A549 (cell line): ENCODE data around the gene SFXN3. TPM values are rescaled to one million over a fixed set of nuclear protein-coding genes. Genes with fewer than 3 reads are reported as not detected.

Experiments
- ATAC-seq, 2 experiments: fragments of 200-7000 bp in 1 of 2; fragments of >200 bp in 1 of 2; cut with Nextera tagmentation in 1 of 2; cut with Tn5 transposase in 1 of 2; 3 replicates each; pipeline versions ENCODE4 v1.8.0 to v1.9.1; 2018 to 2020; ENCODE audit warnings: mild to moderate bottlenecking in 1 of 2, moderate library complexity in 1 of 2
- CTCF ChIA-PET: fragments of 300-600 bp; sonication (Branson Sonifier 250); formaldehyde crosslinking; extraction: SDS; loops from one replicate; lab custom pipeline; 2021; ENCODE audit warnings: antibody characterized with exemption, inconsistent platforms; lab: Yijun Ruan, JAX
- POLR2A ChIA-PET: fragments of 350-600 bp; formaldehyde crosslinking; extraction: SDS; loops from one replicate; lab custom pipeline; 2021; ENCODE audit warnings: antibody characterized with exemption, inconsistent platforms; lab: Yijun Ruan, JAX
- DNase-seq, 2 experiments: peaks; one replicate each; pipeline versions ENCODE4 v3.0.0 to v3.0.0-alpha.2; 2011 to 2016; ENCODE audit warnings: low read depth in 1 of 2, low spot score in 1 of 2
- FAIRE-seq: peaks from 2 replicates; lab custom pipeline; 2011; peaks lifted over from hg19 to GRCh38; lab: Jason Lieb, UNC
- H3K27ac ChIP-seq, 2 experiments: fragments of >200 bp; sonication (Bioruptor Twin); formaldehyde crosslinking; 3 replicates each; pipeline ENCODE4 v1.5.1; 2016 to 2017
- H3K4me1 ChIP-seq: fragments of >200 bp; sonication (Bioruptor Twin); formaldehyde crosslinking; 3 replicates; pipeline ENCODE4 v1.6.1; 2016
- H3K4me2 ChIP-seq: fragments of >200 bp; sonication (Bioruptor Twin); formaldehyde crosslinking; 3 replicates; pipeline ENCODE4 v1.6.1; 2016
- H3K4me3 ChIP-seq: fragments of >200 bp; sonication (Bioruptor Twin); formaldehyde crosslinking; 3 replicates; pipeline ENCODE4 v1.5.1; 2016
- H3K9me3 ChIP-seq: fragments of >200 bp; sonication (Bioruptor Twin); formaldehyde crosslinking; 3 replicates; pipeline ENCODE4 v1.6.1; 2016
- CBX2 ChIP-seq: fragments of 200-600 bp; sonication (generic); IDR thresholded peaks from 2 replicates; pipeline ENCODE4 v1.6.1; 2016; ENCODE audit warnings: low read depth, mild to moderate bottlenecking, borderline replicate concordance
- CBX8 ChIP-seq: fragments of 200-600 bp; sonication (generic); IDR thresholded peaks from 2 replicates; pipeline ENCODE4 v1.6.1; 2016
- CEBPB ChIP-seq, 2 experiments: fragments of >200 bp in 1 of 2; sonication (Bioruptor Twin) in 1 of 2; formaldehyde crosslinking in 1 of 2; IDR thresholded peaks; 2 replicates each; pipeline ENCODE4 v1.6.1; 2012 to 2016
- CHD2 ChIP-seq: fragments of 150-350 bp; IDR thresholded peaks from 2 replicates; pipeline ENCODE4 v1.6.1; 2014; ENCODE audit warnings: low read length; ENCODE audit not compliant: partially characterized antibody
- CHD4 ChIP-seq: fragments of 200-600 bp; sonication (generic); IDR thresholded peaks from 2 replicates; pipeline ENCODE4 v1.6.1; 2016; ENCODE audit warnings: antibody characterized with exemption, mild to moderate bottlenecking, borderline replicate concordance
- EHMT2 ChIP-seq: fragments of 200-600 bp; sonication (generic); IDR thresholded peaks from 2 replicates; pipeline ENCODE4 v1.6.1; 2016; ENCODE audit warnings: antibody characterized with exemption, low read depth, mild to moderate bottlenecking, moderate library complexity
- FOSL2 ChIP-seq, 2 experiments: fragments of 450-650 bp in 1 of 2; fragments of >200 bp in 1 of 2; sonication (Bioruptor Twin) in 1 of 2; formaldehyde crosslinking; IDR thresholded peaks; 2 replicates each; pipeline versions ENCODE4 v1.5.0 to v1.6.1; 2016 to 2020; ENCODE audit warnings: mild to moderate bottlenecking in 1 of 2, moderate library complexity in 1 of 2
- HDAC2 ChIP-seq: fragments of 200-600 bp; sonication (generic); IDR thresholded peaks from 2 replicates; pipeline ENCODE4 v1.6.1; 2016
- JUN ChIP-seq, 2 experiments: fragments of >200 bp; sonication (Bioruptor Twin); formaldehyde crosslinking; IDR thresholded peaks; 2 replicates in 1 of 2; 3 replicates in 1 of 2; pipeline ENCODE4 v1.6.1; 2016 to 2017
- JUNB ChIP-seq: fragments of >200 bp; sonication (Bioruptor Twin); formaldehyde crosslinking; IDR thresholded peaks from 2 replicates; pipeline ENCODE4 v1.6.1; 2016
- MAZ ChIP-seq: fragments of 150-350 bp; IDR thresholded peaks from 2 replicates; pipeline ENCODE4 v1.6.1; 2014; ENCODE audit warnings: antibody characterized with exemption, low read depth, low read length, borderline replicate concordance
- MYC ChIP-seq: IDR thresholded peaks from 2 replicates; pipeline ENCODE4 v1.6.1; 2012; ENCODE audit warnings: mild to moderate bottlenecking, inconsistent platforms, low read length, improper control_type of control experiment, borderline replicate concordance
- RARB ChIP-seq: fragments of 250-450 bp; sonication (Bioruptor Pico); IDR thresholded peaks from 2 replicates; pipeline ENCODE4 v1.8.0; 2021; ENCODE audit warnings: mild to moderate bottlenecking, moderate library complexity
- RFX5 ChIP-seq: fragments of 450-650 bp; IDR thresholded peaks from 2 replicates; pipeline ENCODE4 v1.7.1; 2014; ENCODE audit warnings: antibody characterized with exemption, mild to moderate bottlenecking, moderate library complexity
- SMC3 ChIP-seq: fragments of >200 bp; sonication (Bioruptor Twin); formaldehyde crosslinking; IDR thresholded peaks from 3 replicates; pipeline ENCODE4 v1.6.1; 2018; ENCODE audit warnings: inconsistent platforms
- SREBF2 ChIP-seq: fragments of 450-650 bp; IDR thresholded peaks from 2 replicates; pipeline ENCODE4 v1.6.1; 2014; ENCODE audit warnings: mild to moderate bottlenecking, moderate library complexity
- ZC3H11A ChIP-seq: fragments of 450-650 bp; IDR thresholded peaks from 2 replicates; pipeline ENCODE4 v1.6.1; 2014; ENCODE audit warnings: antibody characterized with exemption, mild to moderate bottlenecking
- WGBS: methylation state at CpG from one replicate; pipeline ENCODE4 v1.1.6; 2017; ENCODE audit errors: missing lambda C conversion rate; 5-methylcytosine and 5-hydroxymethylcytosine counted together
- polyA plus RNA-seq, 4 experiments: library from polyadenylated mRNA; depleted of rRNA in 3 of 4; stranded (reverse); fragments of >200 nt; fragmentation: RNase III in 1 of 4; extraction: RNeasy Plus Mini Kit Qiagen cat#74134 plus additional on column Dnase treatment in 1 of 4; gene quantifications; 2 replicates in 3 of 4; 3 replicates in 1 of 4; pipeline ENCODE4 v1.2.3, GENCODE V29; 2011 to 2017
- TF ChIP-seq, protein P1 (sequence below): fragments of 250-450 bp; sonication (Bioruptor Pico); IDR thresholded peaks from 2 replicates; pipeline ENCODE4 v1.5.0; 2020; ENCODE audit warnings: low read depth, mild to moderate bottlenecking, moderate library complexity
- TF ChIP-seq, protein P2 (sequence below): fragments of 200-600 bp; sonication (generic); IDR thresholded peaks from 2 replicates; pipeline ENCODE4 v1.6.1; 2016; ENCODE audit warnings: antibody characterized with exemption, mild to moderate bottlenecking, moderate library complexity
- TF ChIP-seq, protein P3 (sequence below): IDR thresholded peaks from 2 replicates; pipeline ENCODE4 v1.6.1; 2012; ENCODE audit warnings: low read depth, borderline replicate concordance
- TF ChIP-seq, protein P4 (sequence below): IDR thresholded peaks from 2 replicates; pipeline ENCODE4 v1.6.1; 2012
- TF ChIP-seq, protein P5 (sequence below): fragments of 250-450 bp; sonication (Bioruptor Pico); IDR thresholded peaks from 2 replicates; pipeline ENCODE4 v1.5.0; 2021; ENCODE audit warnings: mild to moderate bottlenecking, moderate library complexity, borderline replicate concordance
- TF ChIP-seq, protein P6 (sequence below): fragments of >200 bp; sonication (Bioruptor Twin); formaldehyde crosslinking; IDR thresholded peaks from 2 replicates; pipeline ENCODE4 v1.6.1; 2016

SFXN3 gene
- polyA plus RNA-seq, 2 of the 4 experiments (the other 2 are of a cell fraction), result 26.3 to 33.7 TPM

DNA sequence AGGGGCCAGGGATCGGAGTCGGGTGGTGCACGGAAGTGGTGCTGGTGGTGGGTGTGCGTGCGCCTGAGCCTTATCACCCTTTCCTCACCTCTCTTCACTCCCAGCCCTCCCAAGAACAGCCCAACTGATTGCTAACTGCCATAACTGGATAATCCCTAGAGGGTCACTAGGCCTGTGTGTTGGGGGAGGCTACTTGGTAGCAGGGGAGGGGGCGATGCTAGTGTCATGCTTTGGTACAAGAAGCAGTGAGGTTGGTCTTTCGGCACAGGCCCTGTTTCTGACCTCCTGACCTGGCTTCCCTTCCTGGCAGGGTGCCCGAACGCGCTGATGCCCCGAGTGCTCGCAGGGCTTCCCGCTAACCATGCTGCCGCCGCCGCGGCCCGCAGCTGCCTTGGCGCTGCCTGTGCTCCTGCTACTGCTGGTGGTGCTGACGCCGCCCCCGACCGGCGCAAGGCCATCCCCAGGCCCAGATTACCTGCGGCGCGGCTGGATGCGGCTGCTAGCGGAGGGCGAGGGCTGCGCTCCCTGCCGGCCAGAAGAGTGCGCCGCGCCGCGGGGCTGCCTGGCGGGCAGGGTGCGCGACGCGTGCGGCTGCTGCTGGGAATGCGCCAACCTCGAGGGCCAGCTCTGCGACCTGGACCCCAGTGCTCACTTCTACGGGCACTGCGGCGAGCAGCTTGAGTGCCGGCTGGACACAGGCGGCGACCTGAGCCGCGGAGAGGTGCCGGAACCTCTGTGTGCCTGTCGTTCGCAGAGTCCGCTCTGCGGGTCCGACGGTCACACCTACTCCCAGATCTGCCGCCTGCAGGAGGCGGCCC lies 31.4 kb downstream of the SFXN3 start (continued):
- TF ChIP-seq, protein P1, sequence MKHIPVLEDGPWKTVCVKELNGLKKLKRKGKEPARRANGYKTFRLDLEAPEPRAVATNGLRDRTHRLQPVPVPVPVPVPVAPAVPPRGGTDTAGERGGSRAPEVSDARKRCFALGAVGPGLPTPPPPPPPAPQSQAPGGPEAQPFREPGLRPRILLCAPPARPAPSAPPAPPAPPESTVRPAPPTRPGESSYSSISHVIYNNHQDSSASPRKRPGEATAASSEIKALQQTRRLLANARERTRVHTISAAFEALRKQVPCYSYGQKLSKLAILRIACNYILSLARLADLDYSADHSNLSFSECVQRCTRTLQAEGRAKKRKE (CRISPR knock-in tag), result no peak
- TF ChIP-seq CEBPB (IDR thresholded peaks at IDR 0.05) (no peak), SREBF2 (no peak), CHD2 (no peak), MAZ (no peak)
- TF ChIP-seq, protein P2, sequence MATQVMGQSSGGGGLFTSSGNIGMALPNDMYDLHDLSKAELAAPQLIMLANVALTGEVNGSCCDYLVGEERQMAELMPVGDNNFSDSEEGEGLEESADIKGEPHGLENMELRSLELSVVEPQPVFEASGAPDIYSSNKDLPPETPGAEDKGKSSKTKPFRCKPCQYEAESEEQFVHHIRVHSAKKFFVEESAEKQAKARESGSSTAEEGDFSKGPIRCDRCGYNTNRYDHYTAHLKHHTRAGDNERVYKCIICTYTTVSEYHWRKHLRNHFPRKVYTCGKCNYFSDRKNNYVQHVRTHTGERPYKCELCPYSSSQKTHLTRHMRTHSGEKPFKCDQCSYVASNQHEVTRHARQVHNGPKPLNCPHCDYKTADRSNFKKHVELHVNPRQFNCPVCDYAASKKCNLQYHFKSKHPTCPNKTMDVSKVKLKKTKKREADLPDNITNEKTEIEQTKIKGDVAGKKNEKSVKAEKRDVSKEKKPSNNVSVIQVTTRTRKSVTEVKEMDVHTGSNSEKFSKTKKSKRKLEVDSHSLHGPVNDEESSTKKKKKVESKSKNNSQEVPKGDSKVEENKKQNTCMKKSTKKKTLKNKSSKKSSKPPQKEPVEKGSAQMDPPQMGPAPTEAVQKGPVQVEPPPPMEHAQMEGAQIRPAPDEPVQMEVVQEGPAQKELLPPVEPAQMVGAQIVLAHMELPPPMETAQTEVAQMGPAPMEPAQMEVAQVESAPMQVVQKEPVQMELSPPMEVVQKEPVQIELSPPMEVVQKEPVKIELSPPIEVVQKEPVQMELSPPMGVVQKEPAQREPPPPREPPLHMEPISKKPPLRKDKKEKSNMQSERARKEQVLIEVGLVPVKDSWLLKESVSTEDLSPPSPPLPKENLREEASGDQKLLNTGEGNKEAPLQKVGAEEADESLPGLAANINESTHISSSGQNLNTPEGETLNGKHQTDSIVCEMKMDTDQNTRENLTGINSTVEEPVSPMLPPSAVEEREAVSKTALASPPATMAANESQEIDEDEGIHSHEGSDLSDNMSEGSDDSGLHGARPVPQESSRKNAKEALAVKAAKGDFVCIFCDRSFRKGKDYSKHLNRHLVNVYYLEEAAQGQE, result no peak

DNA sequence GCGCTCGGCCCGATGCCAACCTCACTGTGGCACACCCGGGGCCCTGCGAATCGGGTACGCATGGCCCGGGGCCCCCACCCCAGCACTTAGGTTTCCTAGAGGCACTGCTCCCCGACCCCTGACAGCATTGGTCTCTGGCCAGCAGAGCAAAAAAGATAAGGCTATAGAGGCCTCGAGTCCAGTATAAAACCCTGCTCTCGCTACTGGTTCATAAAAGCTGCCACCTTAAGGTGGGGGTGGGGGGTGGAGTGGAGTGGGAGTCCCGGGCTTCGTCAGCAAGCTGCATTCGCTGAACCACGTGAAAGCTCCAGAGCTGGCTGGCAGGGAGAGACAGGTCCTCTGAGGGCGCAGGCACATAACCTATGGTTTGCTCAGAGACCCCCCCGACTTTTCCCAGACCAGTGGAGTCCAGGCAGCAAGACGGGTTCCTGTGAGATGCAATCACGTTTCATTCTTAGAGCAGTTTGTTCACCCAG lies 32.1 kb downstream of the SFXN3 start:
- TF ChIP-seq ZC3H11A (no peak), EHMT2 (no peak), JUN (IDR thresholded peaks at IDR 0.05) (no peak), CBX2 (no peak), CHD2 (no peak), SMC3 (no peak), JUNB (no peak), HDAC2 (no peak), RFX5 (no peak), FOSL2 (IDR thresholded peaks at IDR 0.05) (no peak), FOSL2 (CRISPR knock-in tag; IDR thresholded peaks at IDR 0.05) (no peak), CHD4 (no peak), CBX8 (no peak), RARB (CRISPR knock-in tag) (no peak), MAZ (no peak), MYC (no peak)
- TF ChIP-seq, protein P3, sequence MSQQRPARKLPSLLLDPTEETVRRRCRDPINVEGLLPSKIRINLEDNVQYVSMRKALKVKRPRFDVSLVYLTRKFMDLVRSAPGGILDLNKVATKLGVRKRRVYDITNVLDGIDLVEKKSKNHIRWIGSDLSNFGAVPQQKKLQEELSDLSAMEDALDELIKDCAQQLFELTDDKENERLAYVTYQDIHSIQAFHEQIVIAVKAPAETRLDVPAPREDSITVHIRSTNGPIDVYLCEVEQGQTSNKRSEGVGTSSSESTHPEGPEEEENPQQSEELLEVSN, result no peak
- TF ChIP-seq, protein P4, sequence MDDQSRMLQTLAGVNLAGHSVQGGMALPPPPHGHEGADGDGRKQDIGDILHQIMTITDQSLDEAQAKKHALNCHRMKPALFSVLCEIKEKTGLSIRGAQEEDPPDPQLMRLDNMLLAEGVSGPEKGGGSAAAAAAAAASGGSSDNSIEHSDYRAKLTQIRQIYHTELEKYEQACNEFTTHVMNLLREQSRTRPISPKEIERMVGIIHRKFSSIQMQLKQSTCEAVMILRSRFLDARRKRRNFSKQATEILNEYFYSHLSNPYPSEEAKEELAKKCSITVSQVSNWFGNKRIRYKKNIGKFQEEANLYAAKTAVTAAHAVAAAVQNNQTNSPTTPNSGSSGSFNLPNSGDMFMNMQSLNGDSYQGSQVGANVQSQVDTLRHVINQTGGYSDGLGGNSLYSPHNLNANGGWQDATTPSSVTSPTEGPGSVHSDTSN, result no peak
- TF ChIP-seq, protein P2, result no peak
- TF ChIP-seq, protein P5, sequence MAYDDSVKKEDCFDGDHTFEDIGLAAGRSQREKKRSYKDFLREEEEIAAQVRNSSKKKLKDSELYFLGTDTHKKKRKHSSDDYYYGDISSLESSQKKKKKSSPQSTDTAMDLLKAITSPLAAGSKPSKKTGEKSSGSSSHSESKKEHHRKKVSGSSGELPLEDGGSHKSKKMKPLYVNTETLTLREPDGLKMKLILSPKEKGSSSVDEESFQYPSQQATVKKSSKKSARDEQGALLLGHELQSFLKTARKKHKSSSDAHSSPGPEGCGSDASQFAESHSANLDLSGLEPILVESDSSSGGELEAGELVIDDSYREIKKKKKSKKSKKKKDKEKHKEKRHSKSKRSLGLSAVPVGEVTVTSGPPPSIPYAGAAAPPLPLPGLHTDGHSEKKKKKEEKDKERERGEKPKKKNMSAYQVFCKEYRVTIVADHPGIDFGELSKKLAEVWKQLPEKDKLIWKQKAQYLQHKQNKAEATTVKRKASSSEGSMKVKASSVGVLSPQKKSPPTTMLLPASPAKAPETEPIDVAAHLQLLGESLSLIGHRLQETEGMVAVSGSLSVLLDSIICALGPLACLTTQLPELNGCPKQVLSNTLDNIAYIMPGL, result no peak
- TF ChIP-seq, protein P6, sequence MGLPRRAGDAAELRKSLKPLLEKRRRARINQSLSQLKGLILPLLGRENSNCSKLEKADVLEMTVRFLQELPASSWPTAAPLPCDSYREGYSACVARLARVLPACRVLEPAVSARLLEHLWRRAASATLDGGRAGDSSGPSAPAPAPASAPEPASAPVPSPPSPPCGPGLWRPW, result no peak
- TF ChIP-seq, all 56 proteins: peak for 0
- Histone ChIP-seq H3K27ac (peak overlapping the region; percentile 90 to 99), H3K4me2 (peak overlapping the region; percentile 77), H3K4me3 (peak overlapping the region; percentile 65), H3K9me3 (no peaks in the 10 kb centered on the region), H3K4me1 (peaks cover 43% of the 10 kb centered on the region)
- no peak for DNase-seq
- no peak for ATAC-seq
- WGBS, result 48% methylated on average over 19 of the region's 19 CpGs
- ChIA-PET POLR2A (interaction anchor here (1.0 to 4.4 kb wide), 2 partner anchors 21 to 79 kb away, joined by 3 to 39 read pairs; no protein-coding TSS in a partner anchor), CTCF (interaction anchor here (1.0 to 65.1 kb wide), 6 partner anchors 14 to 79 kb away, joined by 4 to 2364 read pairs (median 14); partner anchors contain the start of genes KAZALD1, PDZD7 and SFXN3)
- FAIRE-seq, result no peak
